ENCODE data around the gene UGT1A3.

DNA sequence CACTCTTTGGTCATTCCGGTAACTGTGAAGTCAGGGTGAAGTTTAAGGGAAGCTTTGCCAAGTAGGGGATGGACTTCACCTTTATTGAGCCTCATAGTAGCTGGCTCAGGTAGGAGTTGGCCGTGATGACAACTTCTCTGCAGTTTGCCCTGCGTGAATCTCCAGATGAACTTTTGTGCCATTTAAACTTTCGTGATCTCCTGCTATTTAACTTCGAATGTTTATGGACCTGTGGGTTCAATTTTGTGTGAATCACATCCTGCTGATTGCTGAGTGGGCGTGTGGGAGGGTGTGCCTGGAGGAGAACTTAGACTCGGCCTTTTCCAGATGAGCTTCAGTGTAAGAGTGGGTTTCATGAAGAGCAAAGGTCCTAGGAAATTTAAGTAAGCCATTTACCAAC, 35.4 kb downstream of the UGT1A3 start:
- TF ChIP-seq CTCF (IDR thresholded peaks at IDR 0.05) = no peak
- no peak for TF ChIP-seq ZFX (IDR thresholded peaks at IDR 0.05; ENCODE audit: borderline replicate concordance)
